HL-60/S4 treated with phorbol 12-myristate 13-acetate at 8.2 ng/mL for 4 days and 3 days (cell line): ENCODE results near the gene TIMM10.

Experiments
- in situ Hi-C: fragments of 300-500 bp; cut with MboI; formaldehyde crosslinking; loops from 2 replicates; pipeline ENCODE4 v1.15.0; 2022; ENCODE audit warnings: low sequenced_read_pairs

TIMM10 gene

DNA sequence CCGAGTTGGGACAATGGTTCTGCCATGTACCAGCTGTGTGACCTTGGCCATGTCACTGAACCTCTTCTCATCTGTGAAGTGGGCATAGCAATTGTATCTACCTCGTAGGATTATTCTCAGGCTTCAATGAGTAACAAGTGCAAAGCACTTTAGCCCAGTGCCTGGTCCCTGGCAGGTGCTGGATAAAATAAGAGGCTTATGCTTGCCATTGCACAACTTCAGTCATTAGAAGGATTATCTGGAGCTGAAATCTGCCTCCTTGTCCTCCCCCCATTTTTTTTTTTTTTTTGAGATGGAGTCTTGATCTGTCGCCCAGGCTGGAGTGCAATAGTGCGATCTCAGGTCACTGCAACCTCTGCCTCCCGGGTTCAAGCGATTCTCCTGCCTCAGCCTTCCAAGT lies 14.0 kb upstream of the TIMM10 start:
- in situ Hi-C loops = loop anchor here (25.0 kb wide), 1 partner anchor 207 kb away; the partner anchor contains the start of genes P2RX3 and SSRP1

- in situ Hi-C loops = loop anchor here (25.0 kb wide), 1 partner anchor 206 kb away; the partner anchor contains the start of genes P2RX3 and SSRP1
Measured at GRCh38 chr11:57543593-57543992, 13.0 kb upstream of the TIMM10 start.

GRCh38 chr11:57542582-57542981 lies 12.0 kb upstream of the TIMM10 start:
- in situ Hi-C loops = loop anchor here (25.0 kb wide), 1 partner anchor 205 kb away; the partner anchor contains the start of genes P2RX3 and SSRP1

DNA sequence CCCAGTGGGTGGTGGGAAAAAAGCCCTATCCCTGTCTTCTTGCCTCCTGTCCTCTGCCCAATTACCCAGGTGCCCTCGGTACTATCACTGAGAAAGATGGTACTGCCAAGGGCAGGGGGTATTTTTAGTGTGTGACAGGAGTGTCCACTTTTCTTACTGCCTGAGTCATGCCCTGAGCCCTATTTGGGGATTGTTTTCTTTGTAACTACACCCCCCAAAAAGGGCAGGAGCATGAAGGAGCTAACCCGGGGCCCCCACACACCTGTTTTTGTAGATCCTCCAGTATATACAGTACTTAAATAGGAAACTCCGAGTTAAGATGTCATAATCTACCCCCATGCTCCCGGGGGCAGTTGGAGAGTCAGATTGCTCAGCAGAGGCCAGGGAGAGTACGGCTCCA lies 10.6 kb upstream of the TIMM10 start:
- in situ Hi-C loops = loop anchor here (25.0 kb wide), 1 partner anchor 204 kb away; the partner anchor contains the start of genes P2RX3 and SSRP1

GRCh38 chr11:57539342-57539741 lies 8.8 kb upstream of the TIMM10 start:
- in situ Hi-C loops = loop anchor here (25.0 kb wide), 1 partner anchor 202 kb away; the partner anchor contains the start of genes P2RX3 and SSRP1

DNA sequence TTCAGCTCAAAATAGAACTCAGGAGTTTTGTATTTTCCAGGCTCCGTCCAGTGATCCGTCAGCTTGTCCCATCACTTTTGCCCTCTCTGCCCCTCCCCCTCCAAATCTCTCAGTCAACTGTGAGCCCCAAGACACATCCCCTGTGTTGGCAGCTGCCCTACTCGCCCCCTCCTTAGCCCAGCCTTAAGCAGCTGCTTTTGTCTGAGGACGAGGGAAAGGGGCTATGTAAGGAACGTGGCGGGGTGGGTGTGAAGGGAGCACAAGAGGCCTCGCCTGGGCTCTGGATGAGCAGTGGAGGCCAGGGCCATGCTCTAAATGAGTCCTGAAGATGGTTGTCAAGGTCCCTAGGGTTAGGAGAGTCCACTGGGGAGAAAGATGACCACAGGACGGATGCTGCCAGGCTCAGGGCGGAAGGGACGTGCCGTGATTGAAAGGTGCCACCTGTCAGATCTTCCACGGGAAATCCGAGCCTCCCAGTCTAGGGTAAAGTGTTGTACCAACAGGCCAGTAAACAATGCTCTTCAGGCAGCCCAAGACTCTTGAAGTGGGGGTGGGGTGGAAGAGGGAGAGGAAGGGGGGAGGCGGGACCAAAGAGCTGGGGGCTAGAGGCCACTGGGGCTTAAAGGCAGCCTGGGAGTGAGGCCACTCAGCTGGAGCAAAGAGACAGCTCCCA lies 6.5 kb upstream of the TIMM10 start, which contains the start of gene SMTNL1:
Gene SMTNL1 (plus strand): TSS at position 649 of the 673 bp plus-strand sequence. CDS start 5,048 bp downstream, outside the sequence.
- in situ Hi-C loops = loop anchor here (25.0 kb wide), 1 partner anchor 200 kb away; the partner anchor contains the start of genes P2RX3 and SSRP1

DNA sequence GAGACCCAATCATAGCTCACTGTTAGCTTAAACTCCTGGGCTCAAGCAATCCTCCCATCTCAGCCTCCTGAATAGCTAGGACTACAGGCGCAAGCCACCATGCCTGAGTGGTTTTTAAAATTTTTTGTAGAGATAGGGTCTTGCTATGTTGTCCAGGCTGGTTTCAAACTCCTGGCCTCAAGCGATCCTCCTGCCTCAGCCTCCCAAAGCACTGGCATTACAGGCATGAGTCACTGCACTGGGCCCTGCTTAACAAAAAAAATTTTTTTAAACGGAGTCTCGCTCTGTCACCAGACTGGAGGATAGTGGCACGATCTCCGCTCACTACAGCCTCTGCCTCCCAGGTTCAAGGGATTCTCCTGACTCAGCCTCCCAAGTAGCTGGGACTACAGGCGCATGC lies 3.9 kb upstream of the TIMM10 start:
- in situ Hi-C loops = loop anchor here (25.0 kb wide), 1 partner anchor 197 kb away; the partner anchor contains the start of genes P2RX3 and SSRP1

DNA sequence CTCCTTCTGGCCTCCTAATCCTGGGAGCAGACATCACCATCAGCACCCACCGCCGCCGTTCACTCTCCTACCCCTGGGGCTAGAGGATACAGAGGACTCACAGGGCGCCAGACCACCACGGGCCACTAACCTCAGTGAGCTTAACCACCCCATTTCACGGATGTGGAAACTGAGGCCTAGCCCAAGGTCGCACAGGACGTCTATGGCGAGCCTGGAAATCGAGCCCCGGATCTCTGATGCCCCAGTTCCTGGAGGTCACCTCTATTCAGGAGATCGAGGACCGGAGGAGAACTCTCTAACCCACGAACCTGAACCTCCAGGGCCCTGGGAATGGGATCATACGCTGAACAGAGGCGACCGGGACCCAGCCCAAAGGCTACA lies 349 bp downstream of the TIMM10 start:
- in situ Hi-C loops = loop anchor here (25.0 kb wide), 1 partner anchor 193 kb away; the partner anchor contains the start of genes P2RX3 and SSRP1

- in situ Hi-C loops = loop anchor here (25.0 kb wide), 1 partner anchor 192 kb away; the partner anchor contains the start of genes P2RX3 and SSRP1
Measured at GRCh38 chr11:57529012-57529411, 1.5 kb downstream of the TIMM10 start.

DNA sequence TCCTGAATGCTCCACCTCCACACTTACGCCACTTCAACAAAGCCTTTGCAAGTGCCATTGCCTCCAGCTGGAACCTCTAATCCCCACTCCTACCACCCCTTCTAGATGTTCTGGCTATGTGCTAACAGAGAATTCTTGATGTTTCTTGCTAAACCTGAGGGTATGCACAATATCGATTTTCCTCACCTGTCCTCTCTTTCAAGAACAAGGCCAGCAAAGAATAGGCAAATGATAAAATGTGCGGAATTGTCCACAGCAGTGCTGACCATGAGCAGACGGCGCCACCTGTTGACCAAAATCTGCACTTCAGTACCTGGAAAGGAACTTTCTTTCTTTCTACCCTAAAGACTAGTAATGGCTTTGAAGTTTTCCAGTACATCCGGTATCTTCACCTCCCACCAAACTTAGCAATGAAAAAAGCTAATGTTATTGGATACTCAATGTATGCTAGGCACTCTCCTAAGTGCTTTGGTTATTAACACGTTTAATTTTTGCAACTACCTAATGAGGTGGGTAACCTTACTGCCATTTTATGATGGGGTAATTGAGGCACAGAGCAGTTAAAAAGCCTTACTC lies 3.4 kb downstream of the TIMM10 start:
- in situ Hi-C loops = loop anchor here (25.0 kb wide), 1 partner anchor 190 kb away; the partner anchor contains the start of genes P2RX3 and SSRP1

- in situ Hi-C loops = no loop called here
Measured at GRCh38 chr11:57523419-57523818, 7.1 kb downstream of the TIMM10 start.

- in situ Hi-C loops = no loop called here
Measured at GRCh38 chr11:57521116-57521515, 9.4 kb downstream of the TIMM10 start.

DNA sequence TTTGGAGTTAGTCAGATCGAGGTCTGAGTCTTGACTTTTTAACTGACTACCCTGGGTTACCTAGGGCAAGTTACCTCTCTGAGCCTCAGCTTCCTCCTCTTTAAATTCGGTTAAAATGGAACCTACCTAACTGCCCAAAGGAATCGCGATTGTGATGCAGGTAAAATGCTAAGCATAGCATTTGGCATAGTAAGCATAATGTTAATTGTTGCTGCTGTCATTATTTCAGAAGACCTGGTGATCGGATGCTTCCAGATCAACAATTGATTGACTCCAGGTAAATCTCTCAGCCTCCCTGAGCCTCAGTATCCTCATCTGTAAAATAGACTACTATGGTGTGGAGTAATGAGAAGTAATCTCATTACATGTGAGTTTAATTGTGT lies 14.5 kb downstream of the TIMM10 start:
- in situ Hi-C loops = no loop called here

GRCh38 chr11:57515332-57516060 lies 15.1 kb downstream of the TIMM10 start, which contains the start of gene SLC43A1:
TSS of gene SLC43A1 (minus strand) at chr11:57515702. CDS start at chr11:57514111, 1,591 bp downstream.
- in situ Hi-C loops = no loop called here

DNA sequence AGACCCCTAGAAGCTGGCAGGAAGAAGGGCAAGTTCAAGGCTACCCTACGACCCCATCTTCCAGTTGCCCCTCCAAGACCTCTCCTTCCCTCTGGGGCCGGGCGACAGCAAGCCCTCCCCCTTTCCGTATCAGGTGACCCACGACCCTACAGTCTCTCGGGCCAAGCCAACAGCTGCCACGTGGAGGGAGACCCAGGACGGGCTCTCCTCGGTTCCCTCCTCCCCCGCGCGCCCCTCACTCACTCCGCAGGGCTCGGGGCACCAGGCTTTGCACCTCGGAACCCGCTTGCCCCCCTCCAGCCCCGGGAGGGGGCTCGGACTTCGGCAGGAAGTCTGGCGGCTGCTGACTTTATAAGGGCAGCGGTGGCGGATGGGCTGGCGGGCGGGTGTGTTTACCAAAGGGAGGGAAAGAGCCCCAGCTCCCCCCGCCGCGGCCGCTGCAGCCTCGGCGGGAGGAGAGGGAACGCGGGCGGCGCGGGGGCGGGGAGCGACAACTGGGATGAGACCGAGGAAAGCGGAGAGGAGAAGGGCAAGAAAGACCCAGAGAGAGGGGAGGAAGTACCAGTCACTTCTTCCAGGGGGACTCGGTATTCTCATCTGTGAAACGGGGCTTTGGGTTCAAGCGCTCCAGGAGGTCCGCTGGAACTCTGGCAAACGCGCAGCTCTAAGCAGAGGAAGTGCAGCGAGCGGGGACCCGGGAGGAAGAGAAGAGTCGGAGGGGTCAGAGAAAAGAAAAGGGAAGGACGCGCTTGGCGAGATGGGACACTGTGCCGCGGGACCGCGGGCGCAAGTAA lies 15.8 kb downstream of the TIMM10 start:
- in situ Hi-C loops = no loop called here

DNA sequence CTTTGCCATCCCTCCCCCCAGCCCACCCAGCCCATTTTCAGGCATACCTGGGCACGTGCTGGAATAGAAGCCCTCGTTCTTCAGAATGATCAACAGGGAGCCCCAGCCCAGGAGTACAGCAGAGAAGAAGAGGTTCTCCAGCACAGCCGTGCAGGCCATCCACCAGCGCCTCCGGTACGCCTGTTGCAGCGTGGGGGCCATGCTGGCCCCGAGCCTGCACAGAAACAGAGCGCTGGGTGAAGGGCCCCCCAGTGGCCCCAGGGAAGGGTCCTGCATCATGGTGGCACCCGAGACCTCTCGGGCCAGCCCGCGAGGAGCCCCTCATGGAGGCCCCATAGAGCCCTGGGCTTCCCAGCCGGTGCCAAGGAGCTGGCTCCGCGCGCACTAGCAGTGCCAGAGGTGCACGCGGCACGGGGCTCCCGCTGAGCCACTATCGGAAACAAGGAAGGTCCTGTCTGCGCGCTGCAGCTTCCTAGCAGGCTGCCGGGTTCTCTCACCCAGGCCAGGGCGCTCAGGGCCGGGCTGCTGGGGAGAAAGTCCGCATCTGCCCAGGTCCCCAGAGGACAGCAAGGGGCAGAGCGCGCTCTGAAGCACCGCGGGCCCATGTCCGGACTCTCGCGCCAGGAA lies 16.5 kb downstream of the TIMM10 start:
- in situ Hi-C loops = no loop called here

DNA sequence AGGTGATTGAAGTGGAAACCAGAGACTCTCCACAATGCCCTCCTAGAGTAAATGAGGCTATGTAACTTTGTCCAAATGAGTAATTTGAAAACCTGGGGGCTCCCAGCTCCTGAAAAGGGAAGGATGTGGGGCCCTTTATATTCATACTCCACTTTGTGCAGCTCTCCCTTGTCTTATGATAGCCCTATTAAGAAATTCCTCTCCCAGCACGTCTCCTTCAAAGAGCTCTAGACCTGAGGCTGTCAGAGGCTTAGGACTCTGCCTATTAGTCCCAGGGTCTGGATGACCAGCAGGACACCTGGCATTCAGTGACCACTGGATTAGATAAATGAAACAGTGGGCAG lies 17.1 kb downstream of the TIMM10 start:
- in situ Hi-C loops = no loop called here

GRCh38 chr11:57512646-57513451 lies 17.7 kb downstream of the TIMM10 start:
- in situ Hi-C loops = no loop called here
